GM12891 (cell line): ENCODE data around the gene TBX20.
"Not testable (repeated sequence)": the region's sequence is repeated elsewhere in the genome, so short reads cannot be mapped to it uniquely, and the experiment has no call there.

Experiments used
- PAX5 ChIP-seq: IDR thresholded peaks from 2 replicates; pipeline ENCODE4 v1.6.1; 2011; ENCODE audit warnings: low read length, moderate library complexity, mild to moderate bottlenecking; ENCODE audit not compliant: insufficient read depth, severe bottlenecking
- POLR2A ChIP-seq: IDR thresholded peaks from 2 replicates; pipeline ENCODE4 v1.6.1; 2011; ENCODE audit warnings: low read depth, low read length, control low read depth
- POLR2AphosphoS5 ChIP-seq: IDR thresholded peaks from 2 replicates; pipeline ENCODE4 v1.6.1; 2011; ENCODE audit warnings: low read depth, low read length, control low read depth
- POU2F2 ChIP-seq: IDR thresholded peaks from 2 replicates; pipeline ENCODE4 v1.6.1; 2011; ENCODE audit warnings: low read depth, mild to moderate bottlenecking, control low read depth, low read length, moderate library complexity
- SPI1 ChIP-seq: IDR thresholded peaks from 2 replicates; pipeline ENCODE4 v1.6.1; 2011; ENCODE audit warnings: low read depth, low read length, control low read depth
- TAF1 ChIP-seq: IDR thresholded peaks from 2 replicates; pipeline ENCODE4 v1.6.1; 2011; ENCODE audit warnings: low read depth, low read length, control low read depth

GRCh38 chr7:35185578-35185907, 68.4 kb downstream of the TBX20 start:
- TF ChIP-seq POLR2AphosphoS5, POLR2A, SPI1, POU2F2, PAX5, TAF1: not testable (repeated sequence)
